Naive thymus-derived CD4-positive, alpha-beta T cell (primary cell): ENCODE measurements around the gene ZNF462. TPM values are rescaled to one million over a fixed set of nuclear protein-coding genes. Genes with fewer than 3 reads are reported as not detected.

ENCODE experiments used
- ATAC-seq: fragments of 150-1000 bp; cut with Tn5 transposase; 2 replicates; pipeline ENCODE4 v1.10.0; 2021; ENCODE audit warnings: mild to moderate bottlenecking, moderate library complexity
- CTCF ChIA-PET: fragments of 350-600 bp; sonication (Branson Sonifier 250); formaldehyde crosslinking; loops from one replicate; lab custom pipeline; 2021; ENCODE audit warnings: antibody characterized with exemption; lab: Charles Lee
- POLR2A ChIA-PET: fragments of 350-600 bp; sonication (Branson Sonifier 250); formaldehyde crosslinking; loops from one replicate; lab custom pipeline; 2021; ENCODE audit warnings: antibody characterized with exemption, inconsistent platforms; lab: Charles Lee
- DNase-seq, 9 donors: peaks; one replicate each; pipeline versions ENCODE4 v3.0.0 to v3.0.0-alpha.2; 2020 to 2022; ENCODE audit warnings: mixed read lengths in 1 of 9
- H3K27ac ChIP-seq: one replicate; pipeline ENCODE4 v1.7.0; 2013; ENCODE audit warnings: mild to moderate bottlenecking, low read depth, low read length, moderate library complexity
- H3K27me3 ChIP-seq, 2 donors: one replicate each; pipeline ENCODE4 v1.7.0; 2013; ENCODE audit warnings: low read length in 2 of 2, mild to moderate bottlenecking in 2 of 2, moderate library complexity in 2 of 2; ENCODE audit not compliant: control insufficient read depth in 2 of 2, insufficient read depth in 2 of 2
- H3K36me3 ChIP-seq, 3 experiments: 1 replicate in 2 of 3; 2 replicates in 1 of 3; pipeline ENCODE4 v1.7.0; 2013; ENCODE audit warnings: low read length in 3 of 3, mild to moderate bottlenecking in 3 of 3, moderate library complexity in 1 of 3; ENCODE audit not compliant: insufficient read depth in 3 of 3, control insufficient read depth in 2 of 3
- H3K4me1 ChIP-seq, 2 donors: one replicate each; pipeline ENCODE4 v1.7.0; 2013; ENCODE audit warnings: low read length in 2 of 2, mild to moderate bottlenecking in 2 of 2, moderate library complexity in 1 of 2; ENCODE audit not compliant: control insufficient read depth in 2 of 2, insufficient read depth in 2 of 2
- H3K4me3 ChIP-seq: 2 replicates; pipeline ENCODE4 v1.7.0; 2013; ENCODE audit warnings: mild to moderate bottlenecking, low read length
- H3K9me3 ChIP-seq, 3 experiments: 1 replicate in 2 of 3; 2 replicates in 1 of 3; pipeline ENCODE4 v1.7.0; 2013; ENCODE audit warnings: low read length in 3 of 3; ENCODE audit not compliant: control insufficient read depth in 2 of 3
- H3K27ac Mint-ChIP-seq, 9 donors: one replicate each; pipeline ENCODE4 v1.8.0; 2020 to 2022; ENCODE audit warnings: mixed read lengths in 9 of 9, mild to moderate bottlenecking in 8 of 9, moderate library complexity in 5 of 9, inconsistent platforms in 2 of 9
- H3K27me3 Mint-ChIP-seq, 5 donors: one replicate each; pipeline ENCODE4 v1.8.0; 2021 to 2022; ENCODE audit warnings: mixed read lengths in 5 of 5, mild to moderate bottlenecking in 1 of 5
- H3K36me3 Mint-ChIP-seq, 5 donors: one replicate each; pipeline ENCODE4 v1.8.0; 2020 to 2022; ENCODE audit warnings: mixed read lengths in 5 of 5, mild to moderate bottlenecking in 3 of 5, inconsistent platforms in 1 of 5
- H3K4me1 Mint-ChIP-seq, 7 donors: one replicate each; pipeline ENCODE4 v1.8.0; 2020 to 2022; ENCODE audit warnings: mixed read lengths in 7 of 7, mild to moderate bottlenecking in 3 of 7, inconsistent platforms in 1 of 7
- H3K4me3 Mint-ChIP-seq, 10 donors: one replicate each; pipeline ENCODE4 v1.8.0; 2020 to 2022; ENCODE audit warnings: mild to moderate bottlenecking in 10 of 10, mixed read lengths in 10 of 10, moderate library complexity in 6 of 10, inconsistent platforms in 2 of 10
- H3K9me3 Mint-ChIP-seq, 11 donors: one replicate each; pipeline ENCODE4 v1.8.0; 2020 to 2022; ENCODE audit warnings: mixed read lengths in 11 of 11, mild to moderate bottlenecking in 4 of 11, inconsistent platforms in 1 of 11, moderate library complexity in 1 of 11
- intact Hi-C, 2 donors: fragments of 100-400 bp; cut with micrococcal nuclease; formaldehyde crosslinking; loops; one replicate each; pipeline ENCODE4 v1.15.1; 2023
- polyA plus RNA-seq, 2 donors: library from polyadenylated mRNA; unstranded; fragments of 300-500 nt; fragmentation: Illumina TruSeq; gene quantifications; one replicate each; pipeline ENCODE4 v1.2.3, GENCODE V29; 2021
- total RNA-seq, 6 experiments: library from RNA in 5 of 6; stranded (reverse) in 5 of 6; gene quantifications; 1 replicate in 5 of 6; 2 replicates in 1 of 6; pipeline ENCODE4 v1.2.3 and lab custom pipeline; 2021 to 2026

The ZNF462 gene
- total and polyA plus RNA-seq, 7 experiments from 2014 or later = 0.11 to 3.2 (median 0.53) TPM; not detected in 1

- ATAC-seq (no peak), DNase-seq (no peak)
- ChIA-PET POLR2A (no interaction called here), CTCF (no interaction called here)
- no peak overlapping the region for H3K27ac ChIP-seq
- Mint-ChIP-seq H3K4me1 (no peaks in the 10 kb centered on the region), H3K4me3 (no peak overlapping the region), H3K27ac (no peak overlapping the region), H3K9me3 (peaks cover 3 to 18% (median 7%) of the 10 kb centered on the region in 11 donors), H3K36me3 (peaks cover 0 to 7% (median 4%) of the 10 kb centered on the region in 5 donors), H3K27me3 (peaks cover 0 to 1% (median 0%) of the 10 kb centered on the region in 5 donors)
- no peaks in the 10 kb centered on the region for H3K4me1 ChIP-seq
- no peaks in the 10 kb centered on the region for H3K9me3 ChIP-seq
- no peak overlapping the region for H3K4me3 ChIP-seq
- H3K36me3 ChIP-seq = no peaks in the 10 kb centered on the region
- no peaks in the 10 kb centered on the region for H3K27me3 ChIP-seq
- intact Hi-C loops = loop anchor here in 1 of 2 donors (10.0 kb wide), 1 partner anchor 186 kb away; no protein-coding TSS in a partner anchor
Observed at GRCh38 chr9:106928350-106928749, 65.4 kb downstream of the ZNF462 start.

- no peak for ATAC-seq
- no peaks in the 10 kb centered on the region for H3K27me3 Mint-ChIP-seq
- no peak overlapping the region for H3K27ac ChIP-seq
- ChIA-PET CTCF (no interaction called here), POLR2A (no interaction called here)
- peaks cover 3 to 15% (median 7%) of the 10 kb centered on the region in 11 donors for H3K9me3 Mint-ChIP-seq
- no peaks in the 10 kb centered on the region for H3K9me3 ChIP-seq
- no peak overlapping the region for H3K27ac Mint-ChIP-seq
- H3K36me3 Mint-ChIP-seq = peaks cover 0 to 7% (median 3%) of the 10 kb centered on the region in 5 donors
- intact Hi-C loops = loop anchor here in 1 of 2 donors (10.0 kb wide), 1 partner anchor 185 kb away; no protein-coding TSS in a partner anchor
- DNase-seq = no peak
- no peak overlapping the region for H3K4me3 Mint-ChIP-seq
- no peaks in the 10 kb centered on the region for H3K4me1 Mint-ChIP-seq
- no peak overlapping the region for H3K4me3 ChIP-seq
- H3K36me3 ChIP-seq = no peaks in the 10 kb centered on the region
- no peaks in the 10 kb centered on the region for H3K4me1 ChIP-seq
- no peaks in the 10 kb centered on the region for H3K27me3 ChIP-seq
Observed at GRCh38 chr9:106929471-106930177, 66.7 kb downstream of the ZNF462 start.

GRCh38 chr9:106930477-106930876, 67.5 kb downstream of the ZNF462 start:
- no peak for ATAC-seq
- Mint-ChIP-seq H3K4me3 (no peak overlapping the region), H3K36me3 (peaks cover 0 to 7% (median 0%) of the 10 kb centered on the region in 5 donors), H3K4me1 (no peaks in the 10 kb centered on the region), H3K27ac (no peak overlapping the region), H3K9me3 (peaks cover 0 to 11% (median 7%) of the 10 kb centered on the region in 11 donors), H3K27me3 (no peaks in the 10 kb centered on the region)
- ChIA-PET POLR2A (no interaction called here), CTCF (no interaction called here)
- intact Hi-C loops = no loop called here
- DNase-seq = no peak
- H3K27me3 ChIP-seq = no peaks in the 10 kb centered on the region
- H3K36me3 ChIP-seq = no peaks in the 10 kb centered on the region
- no peak overlapping the region for H3K27ac ChIP-seq
- no peaks in the 10 kb centered on the region for H3K9me3 ChIP-seq
- no peaks in the 10 kb centered on the region for H3K4me1 ChIP-seq
- H3K4me3 ChIP-seq = no peak overlapping the region

- no peak for DNase-seq
- Histone ChIP-seq H3K27me3 (no peaks in the 10 kb centered on the region), H3K27ac (no peak overlapping the region), H3K4me1 (no peaks in the 10 kb centered on the region), H3K36me3 (no peaks in the 10 kb centered on the region), H3K9me3 (no peaks in the 10 kb centered on the region), H3K4me3 (no peak overlapping the region)
- ChIA-PET CTCF (no interaction called here), POLR2A (no interaction called here)
- Mint-ChIP-seq H3K27me3 (no peaks in the 10 kb centered on the region), H3K27ac (no peak overlapping the region), H3K4me3 (no peak overlapping the region), H3K9me3 (peaks cover 0 to 6% (median under 1%) of the 10 kb centered on the region in 11 donors), H3K36me3 (peaks cover 0 to 4% (median 0%) of the 10 kb centered on the region in 5 donors), H3K4me1 (no peaks in the 10 kb centered on the region)
- intact Hi-C loops = no loop called here
- ATAC-seq = no peak
Observed at GRCh38 chr9:106931466-106931865, 68.5 kb downstream of the ZNF462 start.

GRCh38 chr9:106932178-106932577, 69.2 kb downstream of the ZNF462 start:
- no peaks in the 10 kb centered on the region for H3K36me3 ChIP-seq
- H3K4me3 ChIP-seq = no peak overlapping the region
- ATAC-seq = no peak
- intact Hi-C loops = no loop called here
- ChIA-PET CTCF (no interaction called here), POLR2A (no interaction called here)
- H3K27ac ChIP-seq = no peak overlapping the region
- Mint-ChIP-seq H3K4me1 (no peaks in the 10 kb centered on the region), H3K4me3 (no peak overlapping the region), H3K27me3 (no peaks in the 10 kb centered on the region), H3K36me3 (peaks cover 0 to 4% (median 0%) of the 10 kb centered on the region in 5 donors), H3K9me3 (peaks cover 0 to 5% (median 0%) of the 10 kb centered on the region in 11 donors), H3K27ac (peak overlapping the region in 1 of 9 donors; percentile 56)
- H3K4me1 ChIP-seq = no peaks in the 10 kb centered on the region
- no peaks in the 10 kb centered on the region for H3K9me3 ChIP-seq
- no peaks in the 10 kb centered on the region for H3K27me3 ChIP-seq
- no peak for DNase-seq

- Mint-ChIP-seq H3K4me1 (no peaks in the 10 kb centered on the region), H3K36me3 (peaks cover 0 to 4% (median 0%) of the 10 kb centered on the region in 5 donors), H3K4me3 (no peak overlapping the region), H3K9me3 (peaks cover 0 to 4% (median 0%) of the 10 kb centered on the region in 11 donors), H3K27me3 (no peaks in the 10 kb centered on the region), H3K27ac (no peak overlapping the region)
- ATAC-seq (no peak), DNase-seq (no peak)
- H3K9me3 ChIP-seq = no peaks in the 10 kb centered on the region
- no peak overlapping the region for H3K27ac ChIP-seq
- no peaks in the 10 kb centered on the region for H3K36me3 ChIP-seq
- intact Hi-C loops = no loop called here
- CTCF ChIA-PET = no interaction called here
- H3K4me1 ChIP-seq = no peaks in the 10 kb centered on the region
- POLR2A ChIA-PET = no interaction called here
- H3K4me3 ChIP-seq = no peak overlapping the region
- no peaks in the 10 kb centered on the region for H3K27me3 ChIP-seq
Observed at GRCh38 chr9:106932675-106933074, 69.7 kb downstream of the ZNF462 start.

- no peak overlapping the region for H3K4me3 Mint-ChIP-seq
- POLR2A ChIA-PET = no interaction called here
- CTCF ChIA-PET = no interaction called here
- Histone ChIP-seq H3K9me3 (no peaks in the 10 kb centered on the region), H3K4me1 (no peaks in the 10 kb centered on the region), H3K4me3 (no peak overlapping the region), H3K27me3 (no peaks in the 10 kb centered on the region), H3K27ac (no peak overlapping the region), H3K36me3 (no peaks in the 10 kb centered on the region)
- no peaks in the 10 kb centered on the region for H3K27me3 Mint-ChIP-seq
- intact Hi-C loops = no loop called here
- H3K9me3 Mint-ChIP-seq = peaks cover 0 to 7% (median 0%) of the 10 kb centered on the region in 11 donors
- H3K36me3 Mint-ChIP-seq = peaks cover 0 to 4% (median 0%) of the 10 kb centered on the region in 5 donors
- no peak overlapping the region for H3K27ac Mint-ChIP-seq
- DNase-seq (no peak), ATAC-seq (no peak)
- no peaks in the 10 kb centered on the region for H3K4me1 Mint-ChIP-seq
Observed at GRCh38 chr9:106933470-106933869, 70.5 kb downstream of the ZNF462 start.
